GM12874 (cell line): ENCODE measurements around the gene CDC42BPA.

Experiments
- CTCF ChIP-seq: IDR thresholded peaks from 2 replicates; pipeline ENCODE4 v1.5.1; 2011; ENCODE audit warnings: low read depth, mild to moderate bottlenecking, control low read depth, low read length, moderate library complexity; ENCODE audit not compliant: insufficient read depth

Gene CDC42BPA

GRCh38 chr1:227210604-227211003, 107.7 kb downstream of the CDC42BPA start:
- no peak for TF ChIP-seq CTCF

GRCh38 chr1:227197064-227197463, 121.2 kb downstream of the CDC42BPA start:
- no peak for TF ChIP-seq CTCF

DNA sequence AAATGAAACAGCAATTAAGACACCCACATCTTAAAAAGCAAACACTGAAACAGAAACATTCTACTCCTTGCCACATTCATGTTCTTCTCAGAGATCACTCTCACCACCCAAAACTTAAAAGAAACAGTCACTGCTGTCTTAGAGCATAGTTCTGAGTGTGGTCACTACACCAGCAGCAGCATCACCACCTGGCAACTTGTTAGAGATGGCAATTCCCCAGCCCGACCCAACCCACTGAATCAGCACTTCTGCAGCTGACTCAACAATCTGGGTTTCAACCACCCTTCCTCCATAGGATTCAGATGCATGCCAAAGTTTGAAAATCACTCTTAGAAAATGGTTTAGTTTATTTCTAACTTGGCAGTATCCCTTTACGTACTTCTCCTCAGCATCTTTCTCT, 126.1 kb downstream of the CDC42BPA start:
- TF ChIP-seq CTCF = no peak

DNA sequence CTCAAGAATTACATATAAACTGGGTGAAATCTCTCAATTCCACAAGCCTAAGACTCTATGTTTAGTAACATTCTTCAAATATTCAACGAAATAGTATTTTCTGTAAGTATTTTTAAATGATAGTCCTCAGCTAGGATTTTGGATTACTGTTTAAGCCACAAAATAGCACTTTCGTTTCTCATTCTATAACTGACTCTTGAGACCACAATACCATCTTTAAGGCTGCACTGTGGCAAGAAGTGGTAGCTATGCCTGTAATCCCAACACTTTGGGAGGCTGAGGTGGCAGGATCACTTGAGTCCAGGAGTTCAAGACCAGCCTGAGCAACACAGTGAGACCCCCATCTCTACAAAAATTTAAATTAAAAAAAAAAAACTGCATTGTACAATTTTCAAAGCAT, 126.7 kb downstream of the CDC42BPA start:
- no peak for TF ChIP-seq CTCF

GRCh38 chr1:227190321-227190720, 128.0 kb downstream of the CDC42BPA start:
- no peak for TF ChIP-seq CTCF

GRCh38 chr1:227185291-227185690, 133.0 kb downstream of the CDC42BPA start:
- no peak for TF ChIP-seq CTCF

DNA sequence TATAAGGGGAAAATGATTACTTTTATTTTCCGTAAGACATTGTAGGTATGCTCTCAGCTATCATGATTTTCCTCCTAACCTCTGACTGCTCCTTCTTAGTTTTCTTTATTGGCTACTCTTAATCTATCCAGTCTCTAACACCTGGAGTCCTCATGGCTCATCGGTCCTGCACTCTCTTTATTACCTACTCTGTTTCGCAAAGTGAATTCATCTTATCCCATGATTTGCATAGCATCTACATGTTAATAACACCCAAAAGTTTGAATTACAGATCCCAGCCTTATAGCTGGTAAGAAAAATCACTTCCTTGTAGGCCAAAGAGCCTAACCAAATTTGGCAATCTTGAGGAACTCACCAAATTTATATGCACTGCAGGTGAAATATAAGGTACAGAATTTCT, 136.3 kb downstream of the CDC42BPA start:
- TF ChIP-seq CTCF = no peak

GRCh38 chr1:227175611-227176010, 142.7 kb downstream of the CDC42BPA start:
- TF ChIP-seq CTCF = no peak
